NCI-H2196 treated with DMSO at 0.1 percent for 48 hours (cell line): ENCODE measurements around the gene FAM171A2.
"Not testable (repeated sequence)": the region's sequence is repeated elsewhere in the genome, so short reads cannot be mapped to it uniquely, and the experiment has no call there.

Experiments used
- DNase-seq: peaks from one replicate; lab custom pipeline; 2025; ENCODE audit not compliant: unreplicated experiment; lab: John Stamatoyannopoulos, UW

FAM171A2 gene

DNA sequence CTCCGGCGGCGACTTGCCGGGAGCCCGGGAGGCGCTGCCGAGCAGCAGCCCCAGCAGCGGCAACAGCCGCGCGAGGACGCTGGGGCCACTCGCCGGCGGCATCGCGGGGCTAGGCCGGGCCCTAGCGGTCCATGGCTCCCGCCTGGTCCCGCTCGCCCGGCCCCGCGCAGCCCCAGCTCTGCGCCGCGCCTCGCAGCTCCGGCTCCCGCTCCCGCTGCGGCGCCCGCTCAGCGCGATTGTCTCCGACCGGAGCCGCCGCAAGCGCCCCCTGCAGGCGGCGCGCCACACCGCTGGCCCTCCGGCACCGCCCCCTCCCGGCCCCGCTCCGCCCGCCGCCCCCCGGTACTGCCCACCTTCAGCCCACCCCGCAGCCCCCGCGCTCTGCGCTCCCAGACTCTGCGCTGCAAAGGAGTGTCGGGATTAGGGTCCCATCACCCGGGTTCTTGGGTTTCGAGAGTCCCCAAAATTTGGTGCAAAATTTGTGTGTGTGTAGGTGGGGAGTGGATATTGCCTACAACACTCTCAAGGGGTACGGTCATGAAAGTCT lies at the start of gene FAM171A2:
Gene FAM171A2, minus strand, starts transcription at position 241 of the 547 bp plus-strand sequence. Its CDS starts 139 bp downstream, at position 102.
- peak; percentile 32 for DNase-seq

- no peak for DNase-seq
Observed at GRCh38 chr17:44409309-44410028, 45.8 kb upstream of the FAM171A2 start.

- no peak for DNase-seq
Observed at GRCh38 chr17:44408786-44409185, 45.1 kb upstream of the FAM171A2 start.

DNA sequence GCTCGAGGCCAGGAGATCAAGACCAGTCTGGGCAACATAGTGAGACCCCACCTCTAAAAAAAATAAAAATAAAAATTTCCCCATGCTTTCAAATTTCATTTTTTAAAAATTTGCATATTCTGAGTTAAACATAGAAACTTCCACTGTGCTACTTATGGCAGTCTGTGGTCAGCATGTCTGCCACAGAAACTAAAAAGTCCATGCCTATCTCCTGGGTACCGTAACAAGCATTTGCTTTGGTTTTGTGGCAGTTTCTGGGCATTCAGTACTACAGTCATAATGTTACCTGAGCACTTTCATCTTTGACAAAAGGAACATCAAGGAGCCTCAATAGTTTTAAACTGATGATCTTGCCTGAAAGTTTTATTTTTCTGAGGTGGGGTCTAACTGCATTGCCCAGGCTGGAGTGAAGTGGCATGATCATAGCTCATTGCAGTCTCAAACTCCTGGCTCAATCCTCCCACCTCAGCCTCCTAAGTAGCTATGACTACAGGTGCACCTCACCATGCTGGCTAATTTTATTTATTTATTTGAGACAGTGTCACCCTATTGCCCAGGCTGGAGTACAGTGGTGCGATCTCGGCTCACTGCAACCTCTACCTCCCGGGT lies 39.0 kb upstream of the FAM171A2 start:
- DNase-seq: no peak

- DNase-seq: peak; percentile 19
Observed at GRCh38 chr17:44400226-44400847, 36.7 kb upstream of the FAM171A2 start.

- no peak for DNase-seq
Observed at GRCh38 chr17:44398692-44399691, 35.3 kb upstream of the FAM171A2 start.

DNA sequence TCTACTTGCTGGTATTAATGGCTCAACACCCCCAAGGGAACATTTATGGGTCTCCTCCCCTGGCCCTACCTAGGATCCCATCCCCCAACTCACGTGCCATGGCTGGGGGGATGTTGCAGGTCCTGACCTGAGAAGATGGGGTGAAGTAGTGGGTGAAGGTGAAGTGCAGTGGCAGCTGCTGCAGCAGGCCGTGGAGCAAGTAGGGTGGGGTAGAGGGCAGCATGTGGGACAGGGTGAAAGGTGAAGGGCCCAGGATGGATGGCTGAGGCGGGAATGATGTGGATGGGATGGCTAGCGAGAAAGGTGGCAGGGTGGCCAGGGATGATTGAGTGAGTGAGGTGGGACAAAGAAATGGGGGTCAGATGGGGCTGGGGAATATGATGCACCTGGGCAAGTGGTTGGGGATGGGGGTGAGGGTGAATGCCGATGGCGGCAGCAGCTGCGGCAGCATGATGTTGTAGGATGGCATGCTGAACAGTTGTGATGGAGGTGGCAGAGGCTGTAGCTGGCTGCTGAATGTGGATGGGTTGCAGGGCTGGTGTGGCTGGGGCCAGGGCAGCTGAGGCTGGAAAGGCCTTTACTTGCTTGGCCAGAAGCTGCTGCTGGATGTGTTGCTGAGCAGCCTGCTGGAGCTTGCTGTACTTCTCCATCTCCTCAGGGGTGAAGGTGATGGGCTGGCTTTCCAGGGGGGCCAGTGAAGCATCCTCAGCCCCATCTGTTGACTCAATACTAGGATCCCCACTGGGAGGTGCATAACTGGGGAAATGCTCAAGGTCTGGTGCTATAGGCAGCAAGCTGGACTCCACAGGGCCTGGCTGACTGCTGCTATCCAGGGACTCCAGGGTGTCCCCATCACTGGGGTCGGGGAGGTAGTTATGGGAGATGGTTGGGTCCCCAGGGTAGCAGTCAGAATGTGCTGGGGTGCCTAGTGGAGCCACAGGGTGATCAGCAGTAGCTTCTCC lies 34.1 kb upstream of the FAM171A2 start:
- DNase-seq: no peak

DNA sequence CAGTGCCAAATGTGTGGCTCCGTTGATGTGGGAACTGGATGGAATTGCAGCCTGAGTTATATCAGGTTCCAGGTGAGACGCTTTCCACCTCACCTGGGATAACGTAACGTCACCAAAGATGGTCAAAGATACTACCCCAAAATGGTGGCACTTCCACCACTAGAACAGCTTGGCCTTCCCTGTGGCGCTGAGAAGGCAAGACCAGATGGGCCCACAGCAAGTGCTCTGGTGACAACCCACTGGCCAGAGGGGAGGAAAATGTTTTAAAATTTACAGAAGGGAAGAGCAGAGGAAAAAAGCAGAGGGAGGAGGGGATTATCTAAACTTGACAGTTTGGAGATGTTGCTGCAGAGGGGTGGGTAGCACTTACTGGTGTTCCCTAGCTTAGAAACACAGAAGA lies 33.3 kb upstream of the FAM171A2 start:
- no peak for DNase-seq

- DNase-seq: no peak
Observed at GRCh38 chr17:44394833-44395232, 31.2 kb upstream of the FAM171A2 start.

GRCh38 chr17:44394112-44394511 lies 30.5 kb upstream of the FAM171A2 start:
- not testable (repeated sequence) for DNase-seq

DNA sequence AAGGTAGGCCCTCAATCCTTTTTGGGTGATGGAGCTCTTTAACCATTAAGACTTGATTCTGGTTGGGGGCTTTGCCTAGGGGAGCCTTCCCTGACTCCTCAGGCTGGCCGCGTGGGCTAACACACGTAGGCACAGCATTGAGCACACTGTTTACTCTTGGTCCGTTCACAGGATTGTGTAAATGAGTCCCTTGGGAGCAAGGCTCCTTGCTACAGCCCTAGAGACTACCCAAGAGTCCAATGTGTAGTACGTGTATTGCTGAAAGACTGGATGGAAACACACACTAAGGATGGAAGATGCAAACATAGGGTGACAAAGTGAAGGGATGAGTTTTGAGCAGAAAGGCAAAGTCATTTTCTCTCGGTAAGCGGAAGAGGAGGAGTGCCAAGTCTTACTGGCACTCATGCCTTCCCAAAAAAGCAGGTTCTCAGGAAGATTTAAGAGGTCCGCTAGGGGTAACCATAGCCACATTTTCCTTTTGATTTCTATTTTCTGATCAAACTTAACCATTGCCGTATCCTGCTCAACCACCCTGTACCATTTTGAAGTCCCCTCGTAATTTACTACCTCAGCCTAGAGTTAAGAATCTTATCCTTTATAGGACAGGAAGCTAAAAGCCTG lies 26.7 kb upstream of the FAM171A2 start:
- DNase-seq: no peak

DNA sequence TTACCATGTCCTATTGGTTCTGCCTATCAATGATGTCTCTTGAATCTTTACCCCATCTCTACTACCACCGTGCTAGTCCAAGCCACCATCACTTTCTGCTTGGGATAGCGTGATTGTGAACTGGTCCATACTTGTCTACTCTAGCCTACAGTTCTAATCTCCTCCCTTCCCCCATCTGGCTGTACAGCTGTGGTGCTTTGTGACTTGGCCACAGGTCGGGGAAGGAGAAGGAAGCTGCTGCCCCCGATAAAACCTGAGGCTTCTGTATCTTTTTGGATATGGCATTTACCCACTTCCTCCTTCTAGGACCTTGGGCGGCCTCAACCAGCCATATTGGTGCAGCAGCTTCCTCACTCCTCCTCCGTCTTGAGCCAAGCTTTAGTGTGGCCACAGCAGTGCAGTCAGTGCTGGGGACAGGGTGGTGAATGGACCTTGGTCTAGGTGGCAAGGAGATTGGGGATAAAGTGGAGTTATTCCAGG lies 26.1 kb upstream of the FAM171A2 start:
- no peak for DNase-seq

DNA sequence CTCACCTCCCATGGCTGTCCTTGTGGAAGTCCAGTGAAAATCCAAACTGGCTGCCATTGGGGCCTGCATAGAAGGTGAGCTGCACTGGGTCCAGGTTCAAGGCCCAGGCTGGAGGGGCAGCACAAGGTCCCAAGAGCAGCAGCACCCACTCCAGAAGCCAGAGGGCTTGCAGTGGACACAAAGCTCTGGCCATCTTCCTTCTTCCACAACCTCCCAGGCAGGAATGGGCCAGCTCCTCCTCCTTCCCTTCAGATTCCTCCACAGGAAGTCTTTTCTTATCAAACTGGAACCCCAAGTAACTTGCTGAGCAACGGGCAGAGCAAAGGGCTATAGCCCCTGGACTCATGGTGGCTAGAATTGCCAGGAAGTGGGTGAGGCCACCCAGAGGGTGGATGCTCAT lies 25.6 kb upstream of the FAM171A2 start, which contains the start of gene ITGA2B:
Gene ITGA2B, minus strand, starts transcription at position 369 of the 400 bp plus-strand sequence. Its CDS starts 176 bp downstream, at position 193.
- DNase-seq: no peak

GRCh38 chr17:44387804-44388203 lies 24.2 kb upstream of the FAM171A2 start:
- no peak for DNase-seq

DNA sequence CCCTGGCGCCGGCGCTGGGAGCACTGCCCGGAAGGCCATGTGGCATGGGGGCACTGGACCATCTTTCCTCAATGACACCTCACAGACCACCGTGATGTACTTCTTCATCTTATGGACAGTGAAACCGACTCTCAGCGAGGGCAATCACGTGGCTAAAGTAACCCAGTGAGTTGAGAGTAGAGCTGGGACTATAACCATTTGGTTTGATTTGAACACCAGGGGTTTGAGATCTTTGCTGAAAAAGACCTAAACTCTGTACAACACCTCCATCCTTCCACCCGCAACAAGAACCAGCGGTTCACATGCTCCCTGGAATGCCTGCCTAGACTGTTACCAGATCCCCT lies 22.5 kb upstream of the FAM171A2 start:
- no peak for DNase-seq

DNA sequence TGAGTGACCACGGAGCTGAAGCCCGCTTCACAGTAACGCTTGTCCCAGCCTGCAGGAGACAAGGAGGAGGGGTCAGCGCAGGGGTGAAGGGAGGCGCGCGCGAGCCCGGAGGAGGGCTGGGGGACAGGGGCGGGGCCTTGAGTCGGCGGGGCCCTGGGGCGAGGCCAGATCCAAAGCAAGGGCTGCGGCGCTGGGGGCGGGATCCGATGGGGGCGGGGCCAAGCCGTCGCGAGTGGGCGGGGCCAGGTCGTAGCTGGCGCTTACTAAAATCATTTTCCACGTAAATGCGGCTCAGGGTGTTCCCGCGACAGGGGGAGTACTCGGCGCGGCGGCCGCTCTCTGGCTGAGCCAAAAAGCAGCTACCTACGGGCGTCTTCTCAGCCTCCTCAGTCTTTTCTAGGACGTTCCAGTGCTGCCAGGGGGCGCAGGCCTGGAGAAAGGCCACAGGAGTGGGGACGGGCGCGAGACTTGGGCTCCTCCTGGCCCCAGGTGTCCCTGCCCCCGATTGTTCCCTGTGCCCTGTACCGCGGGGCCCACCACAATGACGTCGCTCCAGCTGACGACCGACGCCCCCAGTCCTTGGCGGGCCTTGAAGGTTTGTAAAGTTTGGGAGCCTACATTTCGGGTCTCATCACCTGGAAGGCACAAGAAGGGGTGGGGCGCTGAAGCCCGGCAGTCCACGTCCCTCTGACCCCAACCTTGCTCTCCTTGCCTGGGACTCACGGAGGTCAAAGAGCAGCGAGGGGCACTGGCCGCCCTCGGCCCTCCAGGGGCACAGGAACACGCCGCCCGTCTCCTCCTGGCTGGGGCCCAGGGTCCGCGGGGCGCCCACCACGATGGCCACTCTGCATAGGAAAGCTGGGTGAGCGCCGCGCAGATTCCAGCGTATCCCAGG lies 21.9 kb upstream of the FAM171A2 start:
- DNase-seq: peak; percentile 91

- no peak for DNase-seq
Observed at GRCh38 chr17:44384823-44385286, 21.2 kb upstream of the FAM171A2 start.

GRCh38 chr17:44384281-44384822 lies 20.7 kb upstream of the FAM171A2 start:
- no peak for DNase-seq
